Activated CD4-positive, alpha-beta T cell treated with anti-CD3 and anti-CD28 coated beads for 36 hours (primary cell): ENCODE results near the gene EDN3. TPM values are rescaled to one million over a fixed set of nuclear protein-coding genes. Genes with fewer than 3 reads are reported as not detected.

ENCODE experiments used
- ATAC-seq: fragments of 200-7000 bp; cut with Tn5 transposase; one replicate; pipeline ENCODE4 v1.10.0; 2021; ENCODE audit warnings: mild to moderate bottlenecking, moderate library complexity
- CTCF ChIA-PET: fragments of 350-600 bp; sonication (Branson Sonifier 250); formaldehyde crosslinking; loops from one replicate; lab custom pipeline; 2021; ENCODE audit warnings: antibody characterized with exemption; lab: Charles Lee
- POLR2A ChIA-PET: fragments of 350-600 bp; sonication (Branson Sonifier 250); formaldehyde crosslinking; loops from one replicate; lab custom pipeline; 2021; ENCODE audit warnings: antibody characterized with exemption, inconsistent platforms; lab: Charles Lee
- DNase-seq: peaks from one replicate; pipeline ENCODE4 v3.0.0-alpha.2; 2020
- H3K27ac Mint-ChIP-seq: one replicate; pipeline ENCODE4 v1.8.0; 2021; ENCODE audit warnings: mixed read lengths
- H3K27me3 Mint-ChIP-seq: one replicate; pipeline ENCODE4 v1.8.0; 2021; ENCODE audit warnings: mixed read lengths
- H3K36me3 Mint-ChIP-seq: one replicate; pipeline ENCODE4 v1.8.0; 2021; ENCODE audit warnings: low read depth, mixed read lengths
- H3K4me1 Mint-ChIP-seq: one replicate; pipeline ENCODE4 v1.8.0; 2021; ENCODE audit warnings: mixed read lengths
- H3K4me3 Mint-ChIP-seq: one replicate; pipeline ENCODE4 v1.8.0; 2021; ENCODE audit warnings: mild to moderate bottlenecking, moderate library complexity, mixed read lengths
- H3K9me3 Mint-ChIP-seq: one replicate; pipeline ENCODE4 v1.8.0; 2021; ENCODE audit warnings: low read depth, mixed read lengths
- intact Hi-C, 2 experiments: fragments of 100-400 bp; cut with DNase I in 1 of 2; cut with micrococcal nuclease in 1 of 2; formaldehyde crosslinking; loops; one replicate each; pipeline versions ENCODE4 v1.14.2 to v1.15.1; 2022 to 2024; cut with DNase I, micrococcal nuclease
- total RNA-seq, 2 experiments: library from RNA; stranded (reverse); gene quantifications; one replicate each; pipeline ENCODE4 v1.2.3, GENCODE V29; 2021

EDN3 gene
- total RNA-seq, 2 experiments from 2014 or later, result 0.11 TPM; not detected in 1

- no peaks in the 10 kb centered on the region for H3K9me3 Mint-ChIP-seq
- no peak for DNase-seq
- H3K36me3 Mint-ChIP-seq, result no peaks in the 10 kb centered on the region
- ChIA-PET POLR2A (no interaction called here), CTCF (interaction anchor here (1.0 kb wide), 1 partner anchor 9 kb away, joined by 4 read pairs; no protein-coding TSS in a partner anchor)
- no peaks in the 10 kb centered on the region for H3K27me3 Mint-ChIP-seq
- intact Hi-C loops, result no loop called here
- no peak for ATAC-seq
- no peak overlapping the region for H3K27ac Mint-ChIP-seq
- peaks cover 11% of the 10 kb centered on the region for H3K4me1 Mint-ChIP-seq
- H3K4me3 Mint-ChIP-seq, result no peak overlapping the region
Observed at GRCh38 chr20:59374261-59374660, 73.8 kb downstream of the EDN3 start.

GRCh38 chr20:59375541-59375940, 75.1 kb downstream of the EDN3 start:
- peaks cover 11% of the 10 kb centered on the region for H3K4me1 Mint-ChIP-seq
- no peak overlapping the region for H3K4me3 Mint-ChIP-seq
- DNase-seq, result no peak
- no peak overlapping the region for H3K27ac Mint-ChIP-seq
- POLR2A ChIA-PET, result no interaction called here
- H3K9me3 Mint-ChIP-seq, result no peaks in the 10 kb centered on the region
- intact Hi-C loops, result no loop called here
- no peaks in the 10 kb centered on the region for H3K36me3 Mint-ChIP-seq
- CTCF ChIA-PET, result no interaction called here
- ATAC-seq, result no peak
- H3K27me3 Mint-ChIP-seq, result no peaks in the 10 kb centered on the region

Other genes starting within 250 kb of the EDN3 start
- gene ZNF831, start 136.8 kb upstream of the EDN3 start, total RNA-seq, result 1 to 10 TPM; 7.0 to 8.6 TPM